ENCODE measurements around the gene OR10AG1.

The OR10AG1 gene

DNA sequence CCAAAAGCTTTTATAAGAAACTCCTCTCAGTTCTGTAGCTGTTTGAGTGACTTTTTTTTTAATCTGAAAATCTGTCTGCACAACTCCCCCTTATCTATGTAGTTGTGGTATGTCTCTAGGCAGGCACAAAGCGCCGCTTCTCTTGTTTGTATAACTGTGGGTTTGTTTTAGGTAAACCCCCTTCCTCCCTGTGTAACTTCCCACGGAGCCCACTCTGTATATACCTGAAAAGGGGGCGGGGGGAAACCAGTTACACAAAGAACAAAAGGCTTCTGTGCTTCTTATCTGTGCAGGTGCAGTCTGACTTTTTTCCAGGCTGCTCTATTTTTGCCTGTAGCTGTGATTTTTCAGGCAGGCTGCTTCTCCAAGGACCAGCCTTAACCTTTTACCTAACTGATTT lies 13.2 kb downstream of the OR10AG1 start:
- no peak for TF ChIP-seq CTCF (IDR thresholded peaks at IDR 0.05; ENCODE audit: low read depth, low read length, missing control alignments)
- no peak overlapping the region for H3K4me3 ChIP-seq (replicated peaks; ENCODE audit: low read depth, low read length)
- no peak for DNase-seq (ENCODE audit: extremely low read depth, low read depth)

DNA sequence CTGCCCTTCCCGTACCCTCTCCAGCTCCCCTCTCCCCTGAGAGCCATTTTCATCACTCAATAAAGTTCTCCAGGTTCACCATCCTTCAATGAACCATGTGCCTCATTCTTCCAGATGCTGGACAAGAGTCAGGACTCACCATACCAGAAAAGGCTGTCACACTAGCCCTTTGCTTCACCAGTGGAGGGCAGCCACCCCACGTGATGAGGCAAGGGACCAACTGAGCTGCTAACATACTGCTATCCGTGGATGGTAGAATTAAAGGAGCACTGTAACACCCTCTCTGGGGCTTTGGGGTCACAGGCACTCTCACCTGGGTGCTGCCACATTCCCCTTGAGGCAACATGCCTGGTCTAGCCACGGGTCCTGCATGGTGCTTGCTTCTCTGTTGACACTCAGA lies 20.4 kb downstream of the OR10AG1 start:
- no peak for DNase-seq (ENCODE audit: extremely low read depth, low read depth)
- no peak for TF ChIP-seq CTCF (IDR thresholded peaks at IDR 0.05; ENCODE audit: low read depth, low read length, missing control alignments)
- no peak overlapping the region for H3K4me3 ChIP-seq (replicated peaks; ENCODE audit: low read depth, low read length)

DNA sequence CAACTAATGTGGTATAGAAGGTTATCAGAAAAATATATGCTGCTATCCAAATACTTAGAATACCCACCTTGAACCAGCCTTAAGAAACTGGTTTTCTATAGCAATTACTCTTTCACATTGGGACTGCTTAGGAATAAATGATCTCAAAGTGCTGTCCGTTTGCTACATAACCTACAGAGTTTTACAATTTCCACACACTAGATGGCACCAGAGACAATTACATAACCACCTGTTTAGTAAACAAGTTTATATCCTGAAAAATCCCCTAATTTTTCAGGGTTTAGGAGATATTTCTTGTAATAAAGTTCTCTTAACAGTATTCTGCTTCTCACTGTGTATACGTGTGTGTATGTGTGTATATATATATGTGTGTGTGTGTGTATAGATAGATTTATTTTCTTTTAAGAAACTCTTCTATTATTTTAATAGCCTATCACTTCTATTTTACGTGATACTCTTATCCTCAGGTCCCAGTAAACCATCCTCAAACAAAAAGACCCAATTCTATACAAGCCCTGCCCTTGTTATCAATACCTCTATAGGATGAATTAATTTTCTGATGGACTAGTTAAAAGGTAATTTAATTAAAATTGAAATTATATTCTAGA lies 26.9 kb downstream of the OR10AG1 start:
- TF ChIP-seq CTCF (IDR thresholded peaks at IDR 0.05; ENCODE audit: low read depth, low read length, missing control alignments): peak; percentile 15
- no peak overlapping the region for H3K4me3 ChIP-seq (replicated peaks; ENCODE audit: low read depth, low read length)
- peak; percentile 2 for DNase-seq (ENCODE audit: extremely low read depth, low read depth)

DNA sequence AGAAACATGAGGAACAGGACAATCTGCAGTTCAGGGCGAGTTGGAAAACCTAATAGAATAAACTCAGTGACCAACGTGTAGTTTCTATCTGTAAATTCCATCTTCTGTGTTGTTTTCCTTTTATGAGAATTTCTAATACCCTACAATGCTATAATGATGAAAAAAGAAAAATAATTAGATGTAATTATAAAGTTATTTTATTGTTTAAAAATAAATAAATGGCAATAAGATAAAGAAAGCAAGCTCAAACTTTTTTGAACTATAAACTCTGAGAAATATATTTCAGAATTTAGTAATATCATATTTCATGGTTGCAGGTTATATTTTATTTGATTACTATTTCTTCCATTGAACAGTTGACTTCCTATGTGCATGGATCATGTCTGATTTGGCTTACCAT lies 33.4 kb downstream of the OR10AG1 start, which contains the start of gene OR5I1:
TSS of gene OR5I1 (minus strand) at position 101 of the 400 bp plus-strand sequence. CDS start at position 101, 0 bp downstream.
- no peak for TF ChIP-seq CTCF (IDR thresholded peaks at IDR 0.05; ENCODE audit: low read depth, low read length, missing control alignments)
- DNase-seq (ENCODE audit: extremely low read depth, low read depth): no peak
- no peak within 1 kb of the TSS for H3K4me3 ChIP-seq (replicated peaks; ENCODE audit: low read depth, low read length)

DNA sequence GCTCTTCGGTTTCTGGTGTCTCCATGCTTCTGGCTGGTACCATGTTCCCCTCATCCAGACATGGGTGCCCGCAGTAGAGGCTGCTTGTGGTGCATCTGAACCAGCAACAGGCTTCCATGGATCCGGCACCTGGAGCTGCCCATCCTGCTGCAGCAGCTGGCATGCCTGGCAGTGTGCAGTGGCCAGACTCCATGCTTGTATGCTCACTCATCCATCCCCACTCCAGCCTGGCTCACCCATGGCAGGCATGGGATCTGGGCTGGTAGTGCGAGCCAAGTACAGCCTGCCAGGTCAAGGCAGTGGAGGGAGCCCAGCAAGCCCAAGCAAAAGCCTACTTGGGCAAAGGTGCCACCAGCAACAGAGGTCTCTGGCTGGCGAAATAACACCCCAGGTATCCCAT lies 49.2 kb downstream of the OR10AG1 start:
- no peak for DNase-seq (ENCODE audit: extremely low read depth, low read depth)
- no peak overlapping the region for H3K4me3 ChIP-seq (replicated peaks; ENCODE audit: low read depth, low read length)
- TF ChIP-seq CTCF (IDR thresholded peaks at IDR 0.05; ENCODE audit: low read depth, low read length, missing control alignments): no peak

Data from HFF-Myc (cell line).